HG03565 (cell line): ENCODE results near the gene RAB3GAP1.

Source experiments
- ATAC-seq: cut with Tn5 transposase; IDR thresholded peaks from one replicate; pipeline ENCODE4 v1.9.1; 2021; ENCODE audit warnings: mild to moderate bottlenecking, moderate library complexity; ENCODE audit not compliant: unreplicated experiment

The RAB3GAP1 gene

DNA sequence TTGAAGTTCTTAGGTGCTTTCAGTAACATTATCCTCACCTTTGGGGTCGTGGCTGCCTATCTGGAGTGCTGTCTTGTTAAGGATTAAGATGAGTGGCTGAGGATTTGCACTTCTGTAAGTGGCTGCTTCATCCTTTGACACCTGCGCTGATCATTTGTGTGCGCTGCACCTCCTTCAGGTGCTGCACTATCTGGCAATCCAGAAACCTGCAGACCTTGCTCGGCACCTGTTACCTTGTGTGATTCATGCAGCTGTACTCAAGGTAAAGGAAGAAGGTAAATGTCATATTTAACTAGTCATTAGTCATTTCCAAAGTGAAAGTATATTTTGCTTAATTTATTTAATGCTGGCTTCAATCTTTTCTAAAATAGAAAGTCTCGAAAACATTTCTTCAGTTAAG lies 110.3 kb downstream of the RAB3GAP1 start:
- no peak for ATAC-seq

DNA sequence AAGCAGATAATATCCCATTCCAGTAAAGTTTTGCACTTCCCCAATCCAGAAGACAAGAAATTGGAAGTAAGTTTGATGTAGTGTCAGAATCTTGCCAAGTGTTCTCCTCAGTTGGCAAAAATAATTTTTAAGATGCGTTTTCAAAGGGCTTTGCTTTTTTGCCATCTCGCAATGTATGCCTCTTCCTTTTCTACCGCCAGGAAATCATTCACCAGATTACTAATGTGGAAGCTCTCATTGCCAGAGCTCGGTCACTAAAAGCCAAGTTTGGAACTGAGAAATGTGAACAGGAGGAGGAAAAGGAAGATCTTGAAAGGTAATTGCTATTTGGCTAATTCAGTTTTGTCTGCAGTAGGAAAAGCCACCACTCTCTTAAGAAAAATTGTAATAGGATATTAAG lies 110.7 kb downstream of the RAB3GAP1 start:
- ATAC-seq: no peak

GRCh38 chr2:135163306-135163705 lies 111.2 kb downstream of the RAB3GAP1 start:
- ATAC-seq: no peak

GRCh38 chr2:135163901-135164300 lies 111.8 kb downstream of the RAB3GAP1 start:
- ATAC-seq: no peak

- ATAC-seq: no peak
Measured at GRCh38 chr2:135164431-135164830, 112.3 kb downstream of the RAB3GAP1 start.

DNA sequence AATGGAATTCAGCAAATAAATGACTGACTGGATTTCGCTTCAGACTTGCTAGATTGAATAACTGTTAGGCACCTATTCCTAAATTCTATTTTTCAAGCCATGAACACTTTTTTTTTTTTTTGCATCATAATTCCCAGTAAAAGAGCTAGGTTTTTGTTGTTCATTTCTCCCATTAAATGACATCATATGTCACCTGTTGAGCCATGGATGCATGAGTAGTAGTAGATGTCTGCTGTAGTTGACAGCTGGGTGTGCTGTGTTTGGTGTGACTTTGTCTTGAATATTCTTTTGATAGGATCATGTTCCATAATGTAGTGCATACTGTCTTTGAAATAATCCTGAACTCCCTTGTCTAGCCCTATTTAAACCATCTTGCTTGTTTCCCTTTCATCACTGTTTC lies 115.2 kb downstream of the RAB3GAP1 start:
- ATAC-seq: no peak

- no peak for ATAC-seq
Measured at GRCh38 chr2:135168204-135168856, 116.2 kb downstream of the RAB3GAP1 start.

DNA sequence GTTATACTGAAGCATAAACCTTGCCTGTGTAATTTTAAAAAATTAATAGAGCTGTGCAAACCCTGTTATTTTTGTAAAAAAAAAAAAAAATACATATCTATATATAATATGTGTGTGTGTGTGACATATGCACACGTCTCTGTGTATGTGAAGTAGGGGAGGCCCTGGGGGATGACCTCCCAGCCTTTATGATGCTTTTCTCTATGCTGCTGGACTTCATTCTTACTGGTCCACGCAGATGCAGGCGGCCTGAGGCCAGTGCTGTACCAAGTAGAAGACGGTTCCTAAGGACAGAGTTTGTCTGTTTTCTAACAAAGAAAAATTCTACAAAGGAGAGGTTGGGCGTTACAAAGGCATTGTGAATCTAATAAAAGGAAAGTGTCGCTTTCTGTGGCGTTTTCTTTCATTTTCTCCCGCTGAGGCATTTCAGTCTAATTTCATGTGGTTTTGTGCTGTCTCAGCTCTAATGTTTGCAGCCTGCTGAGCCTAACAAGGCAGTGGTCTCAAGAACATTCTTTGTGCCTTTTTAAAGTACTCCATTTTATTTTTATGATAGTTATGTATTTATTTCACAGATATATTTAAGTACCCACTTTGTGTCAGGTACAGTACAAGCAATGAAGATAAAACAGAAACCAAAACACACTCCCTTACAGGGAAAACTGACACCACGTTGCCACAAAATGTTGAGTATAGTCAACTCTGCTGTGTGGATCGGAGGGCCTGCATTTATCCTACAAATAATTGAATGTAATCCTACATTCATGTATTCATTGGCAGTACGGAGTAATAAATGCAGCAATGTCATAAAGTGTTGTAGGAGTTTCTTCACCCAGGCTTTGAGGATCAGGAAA lies 118.0 kb downstream of the RAB3GAP1 start:
- ATAC-seq: no peak

- ATAC-seq: no peak
Measured at GRCh38 chr2:135174049-135174809, 122.1 kb downstream of the RAB3GAP1 start.

GRCh38 chr2:135174810-135175093 lies 122.7 kb downstream of the RAB3GAP1 start:
- no peak for ATAC-seq

DNA sequence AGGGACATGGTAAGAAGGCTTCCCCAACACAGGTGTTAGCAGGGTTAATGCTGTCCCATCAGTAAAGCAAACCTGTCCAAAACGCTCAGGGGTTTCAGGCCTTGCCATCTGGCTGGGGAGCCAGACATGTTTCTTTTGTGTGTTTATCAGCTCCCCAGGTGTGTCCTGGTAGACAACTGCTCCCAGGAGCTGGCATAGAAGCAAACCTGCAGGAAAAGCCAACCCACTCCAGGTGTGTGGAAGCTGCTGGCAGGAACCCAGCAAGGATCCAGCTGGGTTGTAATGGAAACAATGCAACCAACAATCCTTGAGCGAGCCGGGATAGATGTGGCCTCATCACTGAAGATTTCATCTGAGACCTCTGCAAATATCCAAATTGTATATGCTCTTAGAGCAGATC lies 123.1 kb downstream of the RAB3GAP1 start:
- no peak for ATAC-seq

GRCh38 chr2:135179689-135180088 lies 127.6 kb downstream of the RAB3GAP1 start:
- no peak for ATAC-seq

GRCh38 chr2:135182190-135182589 lies 130.1 kb downstream of the RAB3GAP1 start:
- no peak for ATAC-seq

- no peak for ATAC-seq
Measured at GRCh38 chr2:135182601-135183000, 130.5 kb downstream of the RAB3GAP1 start.

DNA sequence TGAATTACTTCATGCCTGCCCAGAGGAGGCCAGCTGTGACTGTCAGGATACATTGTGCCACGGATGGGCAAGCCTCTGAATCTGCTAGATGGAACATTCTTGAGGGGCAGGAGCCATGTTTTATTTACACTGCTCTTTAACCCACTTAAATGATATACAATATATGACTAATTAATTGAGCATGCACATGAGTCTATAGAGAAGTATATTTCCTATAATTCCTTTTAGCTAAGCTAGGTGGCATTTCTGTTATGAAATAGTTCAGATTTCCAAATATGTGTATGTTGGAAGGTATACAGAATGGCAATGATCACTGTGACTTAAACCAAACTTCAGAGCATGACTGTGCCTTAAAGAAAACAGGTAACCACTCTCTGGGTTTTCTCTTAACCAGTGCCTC lies 131.7 kb downstream of the RAB3GAP1 start:
- ATAC-seq: no peak

- ATAC-seq: no peak
Measured at GRCh38 chr2:135186054-135186453, 134.0 kb downstream of the RAB3GAP1 start.

GRCh38 chr2:135187270-135187669 lies 135.2 kb downstream of the RAB3GAP1 start:
- ATAC-seq: no peak

DNA sequence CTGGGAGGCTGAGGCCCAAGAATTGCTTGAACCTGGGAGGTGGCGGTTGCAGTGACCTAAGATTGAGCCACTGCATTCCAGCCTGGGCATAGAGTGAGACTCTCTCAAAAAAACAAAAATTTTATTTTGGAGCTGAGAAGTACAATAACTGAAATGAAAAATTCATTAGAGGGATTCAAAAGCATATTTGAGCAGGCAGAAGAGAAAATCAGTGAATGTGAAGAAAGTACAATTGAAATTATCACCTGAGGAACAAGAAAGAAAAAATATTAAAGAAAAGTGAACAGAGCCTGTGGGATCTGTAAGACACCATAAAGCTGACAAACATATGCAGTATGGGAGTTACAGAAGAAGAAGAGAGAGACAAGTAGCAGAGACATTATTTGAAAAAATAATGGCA lies 137.1 kb downstream of the RAB3GAP1 start:
- no peak for ATAC-seq

- no peak for ATAC-seq
Measured at GRCh38 chr2:135190799-135191198, 138.7 kb downstream of the RAB3GAP1 start.

- no peak for ATAC-seq
Measured at GRCh38 chr2:135198481-135198880, 146.4 kb downstream of the RAB3GAP1 start.

DNA sequence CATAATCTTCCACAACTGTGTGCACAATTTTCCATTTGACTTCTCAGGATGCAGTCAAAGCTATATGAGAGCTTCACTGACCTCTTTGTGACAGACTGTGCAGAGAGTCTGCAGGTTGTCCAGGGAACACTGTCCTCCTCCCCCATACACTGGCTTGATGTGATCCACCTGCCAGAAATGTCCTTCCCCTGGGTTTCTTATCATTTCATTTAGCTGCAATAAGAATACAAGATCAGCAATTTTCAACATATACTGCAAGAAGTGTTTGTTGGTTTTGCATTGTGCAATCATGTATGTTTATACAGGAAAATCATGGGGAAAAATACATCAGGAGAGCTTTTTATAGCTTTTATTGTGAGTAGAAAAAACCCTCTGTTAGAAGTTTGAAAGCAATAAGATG lies 150.7 kb downstream of the RAB3GAP1 start:
- ATAC-seq: no peak

DNA sequence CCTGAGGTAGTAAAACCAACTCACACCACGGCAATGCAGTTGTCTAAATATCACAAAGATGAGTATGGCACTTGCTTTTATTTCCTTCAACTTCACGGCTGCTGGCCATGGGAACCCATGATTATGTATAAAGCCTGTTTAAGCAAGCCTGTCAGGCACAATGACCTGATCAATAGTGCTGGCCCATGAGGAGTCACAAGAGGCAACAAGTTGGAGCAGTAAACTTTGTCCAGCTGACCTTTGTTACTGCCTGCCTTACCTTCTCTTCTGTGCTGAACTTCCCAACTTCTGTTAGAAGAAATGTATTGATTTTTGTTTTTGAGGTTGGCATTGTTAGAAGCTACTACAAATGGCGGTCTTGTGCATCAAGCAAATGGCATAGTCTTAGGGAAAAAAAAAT lies 151.9 kb downstream of the RAB3GAP1 start:
- ATAC-seq: no peak
